Ovary (tissue), 3 donors: ENCODE measurements around the gene DGCR8.

Experiments
- CTCF ChIP-seq, 3 donors: fragments of 450-650 bp in 2 of 3; fragments of 200-600 bp in 1 of 3; IDR thresholded peaks; one replicate each; pipeline versions ENCODE4 v1.5.1 to v1.8.0; 2016 to 2022; ENCODE audit warnings: antibody characterized with exemption in 3 of 3, mild to moderate bottlenecking in 1 of 3
- EP300 ChIP-seq: sonication (generic); formaldehyde crosslinking; IDR thresholded peaks from one replicate; pipeline ENCODE4 v1.6.1; 2017; ENCODE audit warnings: antibody characterized with exemption
- POLR2A ChIP-seq: fragments of 450-650 bp; IDR thresholded peaks from one replicate; pipeline ENCODE4 v1.6.1; 2017; ENCODE audit warnings: antibody characterized with exemption, mild to moderate bottlenecking, moderate library complexity
- donor health status: DM: no; HTN: no; CAD: no.

GRCh38 chr22:20115691-20116375 is 35.8 kb downstream of the DGCR8 start, which contains the start of gene RANBP1:
- TF ChIP-seq CTCF (IDR thresholded peaks at IDR 0.05) (no peak), POLR2A (no peak), EP300 (no peak)
